NCI-H82 treated with DMSO at 0.1 percent for 48 hours (cell line): ENCODE measurements around the gene POLH.
A peak's percentile ranks its signal among the peaks of the same experiment; 100 is the strongest.

Experiments used
- DNase-seq: peaks from one replicate; lab custom pipeline; 2025; ENCODE audit not compliant: unreplicated experiment; lab: John Stamatoyannopoulos, UW

The POLH gene

GRCh38 chr6:43604174-43604573, 28.2 kb downstream of the POLH start:
- DNase-seq: no peak

GRCh38 chr6:43606019-43606418, 30.0 kb downstream of the POLH start:
- DNase-seq: no peak

GRCh38 chr6:43608310-43608763, 32.4 kb downstream of the POLH start:
- peak; percentile 73 for DNase-seq

- no peak for DNase-seq
These were observed 32.8 kb downstream of the POLH start for GRCh38 chr6:43608807-43609206.

GRCh38 chr6:43609402-43609801, 33.4 kb downstream of the POLH start:
- DNase-seq: no peak

GRCh38 chr6:43610431-43610830, 34.4 kb downstream of the POLH start:
- no peak for DNase-seq

- no peak for DNase-seq
These were observed 37.9 kb downstream of the POLH start for GRCh38 chr6:43613721-43614395.

GRCh38 chr6:43614396-43614730, 38.4 kb downstream of the POLH start:
- DNase-seq: no peak

GRCh38 chr6:43616725-43617472, 40.9 kb downstream of the POLH start:
- no peak for DNase-seq

- no peak for DNase-seq
These were observed 45.3 kb downstream of the POLH start for GRCh38 chr6:43621078-43621835.

- DNase-seq: no peak
These were observed 45.8 kb downstream of the POLH start for GRCh38 chr6:43621836-43622180.

GRCh38 chr6:43622541-43622940, 46.6 kb downstream of the POLH start:
- no peak for DNase-seq

- no peak for DNase-seq
These were observed 48.1 kb downstream of the POLH start for GRCh38 chr6:43623880-43624785.

GRCh38 chr6:43624786-43625288, 48.9 kb downstream of the POLH start:
- DNase-seq: no peak

- DNase-seq: no peak
These were observed 49.5 kb downstream of the POLH start for GRCh38 chr6:43625393-43625992.

GRCh38 chr6:43627008-43627825, 51.2 kb downstream of the POLH start:
- no peak for DNase-seq

- peak; percentile 36 for DNase-seq
These were observed 52.6 kb downstream of the POLH start for GRCh38 chr6:43628393-43629103.

GRCh38 chr6:43629104-43629504, 53.1 kb downstream of the POLH start, which contains the start of gene GTPBP2:
Gene GTPBP2 (minus strand): TSS chr6:43629264. CDS start chr6:43629162, 102 bp downstream.
- peak; percentile 97 for DNase-seq
